ENCODE data around the gene ACOT11. TPM values are rescaled to one million over a fixed set of nuclear protein-coding genes. Genes with fewer than 3 reads are reported as not detected.

The ACOT11 gene
- total and polyA plus RNA-seq, 12 donors = 25.8 to 77.2 (median 54.7) TPM

DNA sequence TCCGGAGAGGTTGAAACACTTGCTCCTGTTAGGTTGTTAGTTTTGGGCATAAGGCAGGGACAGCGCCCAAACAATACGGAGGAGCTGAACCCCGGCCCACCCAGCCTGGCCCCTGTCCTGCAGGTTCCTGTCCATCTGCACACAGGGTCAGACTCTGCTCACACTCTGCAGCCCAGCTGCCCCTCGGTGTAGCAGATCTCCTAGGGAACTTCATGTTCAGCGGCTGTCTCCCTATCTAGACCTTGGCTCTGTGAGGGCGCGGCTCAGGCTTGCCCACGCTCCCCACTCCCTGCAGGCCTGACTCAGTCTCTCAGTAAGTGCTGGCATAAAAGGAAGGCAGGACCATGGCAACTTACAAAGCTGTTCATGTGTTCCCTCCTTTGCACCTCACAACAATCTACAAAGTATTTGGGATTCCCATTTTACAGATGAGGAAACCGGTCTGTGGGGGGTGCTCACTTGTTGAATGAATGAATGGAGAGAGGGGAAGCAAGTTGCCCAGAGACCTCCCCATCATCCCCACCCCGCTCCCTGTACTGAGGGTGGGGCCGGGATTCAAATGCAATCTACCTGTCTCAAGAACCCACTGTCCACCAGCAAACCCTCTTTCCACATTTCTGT lies 26.2 kb downstream of the ACOT11 start:
- H3K9me3 ChIP-seq = no peaks in the 10 kb centered on the region
- no peak for DNase-seq
- no peak for TF ChIP-seq CTCF (IDR thresholded peaks at IDR 0.05)
- H3K27me3 ChIP-seq = no peaks in the 10 kb centered on the region
- WGBS, 2 donors = 74 to 76% methylated on average over 12 of the region's 12 CpGs
- peak overlapping the region in 9 of 10 donors; percentile 77 to 93 (median 87) for H3K27ac ChIP-seq
- H3K36me3 ChIP-seq = no peaks in the 10 kb centered on the region
- ATAC-seq = peak in 5 of 8 donors; percentile 9 to 66 (median 36)
- peaks cover 18 to 92% (median 62%) of the 10 kb centered on the region in 9 donors for H3K4me1 ChIP-seq
- intact Hi-C loops (cut with DNase I) = no loop called here
- H3K4me3 ChIP-seq = no peak overlapping the region

DNA sequence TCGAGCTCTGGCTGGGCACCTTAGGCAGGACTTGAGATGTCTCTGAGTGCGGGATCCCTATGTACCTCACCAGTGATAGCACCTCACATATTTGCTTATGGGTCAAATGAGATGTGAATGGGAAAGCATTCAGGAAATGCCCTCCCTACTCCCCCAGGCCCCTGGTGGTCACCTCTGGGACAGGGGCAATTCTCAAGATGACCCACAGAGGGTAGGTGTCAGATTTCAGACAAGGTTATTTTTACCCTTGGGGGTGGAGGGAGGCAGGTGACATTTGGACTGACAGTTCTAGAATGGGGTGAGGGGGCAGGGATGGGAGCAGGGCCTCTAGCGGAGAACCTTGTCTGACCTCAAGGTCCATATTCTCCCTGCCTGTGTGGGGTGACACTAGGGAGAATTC lies 27.1 kb downstream of the ACOT11 start:
- Histone ChIP-seq H3K9me3 (no peaks in the 10 kb centered on the region), H3K36me3 (no peaks in the 10 kb centered on the region), H3K27me3 (no peaks in the 10 kb centered on the region), H3K4me3 (no peak overlapping the region), H3K27ac (peak overlapping the region; percentile 49 to 93 (median 86)), H3K4me1 (peaks cover 15 to 92% (median 63%) of the 10 kb centered on the region in 9 donors)
- WGBS, 2 donors = 46 to 63% methylated on average over 3 of the region's 3 CpGs
- peak in 7 of 9 donors; percentile 20 to 50 (median 36) for TF ChIP-seq CTCF (IDR thresholded peaks at IDR 0.05)
- DNase-seq = peak in 1 of 2 donors; percentile 60
- peak; percentile 58 to 81 (median 74) for ATAC-seq
- intact Hi-C loops (cut with DNase I) = no loop called here

GRCh38 chr1:54575605-54576290 lies 27.7 kb downstream of the ACOT11 start:
- 62 to 78% methylated on average over 8 of the region's 8 CpGs for WGBS, 2 donors
- Histone ChIP-seq H3K27ac (peak overlapping the region; percentile 22 to 93 (median 86)), H3K9me3 (no peaks in the 10 kb centered on the region), H3K4me3 (no peak overlapping the region), H3K36me3 (no peaks in the 10 kb centered on the region), H3K4me1 (peaks cover 15 to 92% (median 66%) of the 10 kb centered on the region in 9 donors), H3K27me3 (no peaks in the 10 kb centered on the region)
- ATAC-seq = peak in 4 of 8 donors; percentile 5 to 15 (median 8)
- TF ChIP-seq CTCF (IDR thresholded peaks at IDR 0.05) = no peak
- intact Hi-C loops (cut with DNase I) = no loop called here
- no peak for DNase-seq

GRCh38 chr1:54577612-54578011 lies 29.6 kb downstream of the ACOT11 start:
- 21 to 42% methylated on average over 6 of the region's 6 CpGs for whole genome bisulfite sequencing, 2 donors
- no peaks in the 10 kb centered on the region for H3K36me3 ChIP-seq
- intact Hi-C loops (cut with DNase I) = no loop called here
- H3K27ac ChIP-seq = peak overlapping the region; percentile 59 to 93 (median 86)
- peaks cover 13 to 88% (median 60%) of the 10 kb centered on the region in 9 donors for H3K4me1 ChIP-seq
- peak in 6 of 8 donors; percentile 14 to 61 (median 42) for ATAC-seq
- H3K27me3 ChIP-seq = no peaks in the 10 kb centered on the region
- H3K9me3 ChIP-seq = no peaks in the 10 kb centered on the region
- DNase-seq = peak; percentile 85 to 88
- no peak for TF ChIP-seq CTCF (IDR thresholded peaks at IDR 0.05)
- no peak overlapping the region for H3K4me3 ChIP-seq

Data from heart right ventricle (tissue), 16 donors.